SK-N-SH treated with all-trans-retinoic acid at 6 μM for 48 hours (cell line): ENCODE measurements around the gene UPB1.

Source experiments
- ATAC-seq: fragments of 200-7000 bp; cut with Tn5 transposase; 3 replicates; pipeline ENCODE4 v1.9.1; 2020; ENCODE audit warnings: mild to moderate bottlenecking, moderate library complexity
- ARNTL ChIP-seq: fragments of 450-650 bp; formaldehyde crosslinking; IDR thresholded peaks from 2 replicates; pipeline ENCODE4 v1.5.0; 2020; ENCODE audit warnings: low read depth, mild to moderate bottlenecking, moderate library complexity, borderline replicate concordance
- BACH2 ChIP-seq: fragments of 250-450 bp; sonication (Bioruptor Pico); IDR thresholded peaks from 2 replicates; pipeline ENCODE4 v1.9.0; 2021; ENCODE audit warnings: mild to moderate bottlenecking, borderline replicate concordance
- CSDC2 ChIP-seq: fragments of 250-450 bp; sonication (Bioruptor Pico); IDR thresholded peaks from 2 replicates; pipeline ENCODE4 v1.5.0; 2020; ENCODE audit warnings: mild to moderate bottlenecking, moderate library complexity
- ESRRG ChIP-seq: fragments of 250-450 bp; sonication (Bioruptor Pico); IDR thresholded peaks from 2 replicates; pipeline ENCODE4 v1.6.1; 2021; ENCODE audit warnings: mild to moderate bottlenecking
- GLIS3 ChIP-seq: fragments of 250-450 bp; sonication (Bioruptor Pico); IDR thresholded peaks from 2 replicates; pipeline ENCODE4 v1.5.0; 2020; ENCODE audit warnings: mild to moderate bottlenecking, moderate library complexity
- ISL1 ChIP-seq: fragments of 250-450 bp; sonication (Bioruptor Pico); IDR thresholded peaks from 2 replicates; pipeline ENCODE4 v2.1.2; 2022; ENCODE audit warnings: mild to moderate bottlenecking, moderate library complexity
- OSR1 ChIP-seq: fragments of 250-450 bp; sonication (Bioruptor Pico); IDR thresholded peaks from 2 replicates; pipeline ENCODE4 v1.8.0; 2022; ENCODE audit warnings: moderate library complexity, mild to moderate bottlenecking, inconsistent platforms
- PPARA ChIP-seq: fragments of 250-450 bp; sonication (Bioruptor Pico); IDR thresholded peaks from 2 replicates; pipeline ENCODE4 v1.5.0; 2020; ENCODE audit warnings: mild to moderate bottlenecking, borderline replicate concordance
- RARB ChIP-seq: fragments of 250-450 bp; sonication (Bioruptor Pico); IDR thresholded peaks from 2 replicates; pipeline ENCODE4 v1.8.0; 2021; ENCODE audit warnings: mild to moderate bottlenecking, moderate library complexity
- SNAI2 ChIP-seq: fragments of 250-450 bp; sonication (Bioruptor Pico); IDR thresholded peaks from 2 replicates; pipeline ENCODE4 v1.5.0; 2020; ENCODE audit warnings: mild to moderate bottlenecking, moderate library complexity
- TCF4 ChIP-seq: fragments of 250-450 bp; sonication (Bioruptor Pico); IDR thresholded peaks from 2 replicates; pipeline ENCODE4 v1.8.0; 2021; ENCODE audit warnings: mild to moderate bottlenecking, moderate library complexity, borderline replicate concordance
- TOX ChIP-seq: fragments of 250-450 bp; sonication (Bioruptor Pico); IDR thresholded peaks from 2 replicates; pipeline ENCODE4 v1.8.0; 2021; ENCODE audit warnings: mild to moderate bottlenecking, moderate library complexity, borderline replicate concordance
- ZC3H10 ChIP-seq: fragments of 250-450 bp; sonication (Bioruptor Pico); IDR thresholded peaks from 2 replicates; pipeline ENCODE4 v1.5.1; 2021; ENCODE audit warnings: mild to moderate bottlenecking, moderate library complexity
- ZFP3 ChIP-seq: fragments of 250-450 bp; sonication (Bioruptor Pico); IDR thresholded peaks from 2 replicates; pipeline ENCODE4 v1.5.0; 2020; ENCODE audit warnings: mild to moderate bottlenecking, moderate library complexity
- ZFP30 ChIP-seq: fragments of 450-650 bp; formaldehyde crosslinking; IDR thresholded peaks from 2 replicates; pipeline ENCODE4 v1.5.0; 2022; ENCODE audit warnings: mild to moderate bottlenecking, moderate library complexity
- ZNF565 ChIP-seq: fragments of 450-650 bp; formaldehyde crosslinking; conservative IDR thresholded peaks from 2 replicates; pipeline ENCODE4 v1.5.0; 2020; ENCODE audit warnings: low read depth, mild to moderate bottlenecking, moderate library complexity
- ZNF70 ChIP-seq: fragments of 450-650 bp; formaldehyde crosslinking; IDR thresholded peaks from 2 replicates; pipeline ENCODE4 v1.5.0; 2020; ENCODE audit warnings: mild to moderate bottlenecking, moderate library complexity
- TF ChIP-seq, protein P1 (sequence below): fragments of 250-450 bp; sonication (Bioruptor Pico); IDR thresholded peaks from 2 replicates; pipeline ENCODE4 v1.8.0; 2020; ENCODE audit warnings: mild to moderate bottlenecking, moderate library complexity, borderline replicate concordance
- TF ChIP-seq, protein P2 (sequence below): fragments of 250-450 bp; sonication (Bioruptor Pico); IDR thresholded peaks from 2 replicates; pipeline ENCODE4 v1.5.1; 2020; ENCODE audit warnings: low read depth, mild to moderate bottlenecking, moderate library complexity
- TF ChIP-seq, protein P3 (sequence below): fragments of 250-450 bp; sonication (Bioruptor Pico); IDR thresholded peaks from 2 replicates; pipeline ENCODE4 v1.5.0; 2020; ENCODE audit warnings: mild to moderate bottlenecking, moderate library complexity
- TF ChIP-seq, protein P4 (sequence below): fragments of 250-450 bp; sonication (Bioruptor Pico); IDR thresholded peaks from 2 replicates; pipeline ENCODE4 v1.5.1; 2021; ENCODE audit warnings: mild to moderate bottlenecking, moderate library complexity
- TF ChIP-seq, protein P5 (sequence below): fragments of 250-450 bp; sonication (Bioruptor Pico); IDR thresholded peaks from 2 replicates; pipeline ENCODE4 v1.8.0; 2021; ENCODE audit warnings: low read depth, mild to moderate bottlenecking, moderate library complexity, borderline replicate concordance

Gene UPB1

DNA sequence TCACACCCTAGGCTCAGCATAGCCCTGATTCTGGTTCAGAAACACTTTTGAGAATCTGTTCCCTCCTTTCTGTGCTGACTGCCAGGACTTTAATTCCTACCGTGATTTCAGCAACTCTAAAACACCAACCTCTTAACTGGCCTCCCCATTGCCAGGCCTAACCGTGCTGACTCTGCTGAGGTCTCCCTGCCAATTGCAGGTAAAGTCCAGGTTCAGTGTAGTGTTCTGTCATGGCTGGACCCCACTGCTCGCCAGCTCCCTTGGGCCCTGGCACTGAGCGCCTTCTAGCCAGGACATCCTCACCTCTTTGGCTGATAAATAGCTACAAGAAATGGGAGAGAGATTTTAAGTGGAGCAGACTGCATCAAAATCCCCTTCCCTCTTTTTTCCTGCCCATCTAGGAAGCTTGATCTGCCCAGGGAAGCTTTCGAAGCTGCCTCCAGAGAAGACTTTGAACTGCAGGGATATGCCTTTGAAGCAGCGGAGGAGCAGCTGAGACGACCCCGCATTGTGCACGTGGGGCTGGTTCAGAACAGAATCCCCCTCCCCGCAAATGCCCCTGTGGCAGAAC is 4.7 kb downstream of the UPB1 start:
- ATAC-seq, result no peak

DNA sequence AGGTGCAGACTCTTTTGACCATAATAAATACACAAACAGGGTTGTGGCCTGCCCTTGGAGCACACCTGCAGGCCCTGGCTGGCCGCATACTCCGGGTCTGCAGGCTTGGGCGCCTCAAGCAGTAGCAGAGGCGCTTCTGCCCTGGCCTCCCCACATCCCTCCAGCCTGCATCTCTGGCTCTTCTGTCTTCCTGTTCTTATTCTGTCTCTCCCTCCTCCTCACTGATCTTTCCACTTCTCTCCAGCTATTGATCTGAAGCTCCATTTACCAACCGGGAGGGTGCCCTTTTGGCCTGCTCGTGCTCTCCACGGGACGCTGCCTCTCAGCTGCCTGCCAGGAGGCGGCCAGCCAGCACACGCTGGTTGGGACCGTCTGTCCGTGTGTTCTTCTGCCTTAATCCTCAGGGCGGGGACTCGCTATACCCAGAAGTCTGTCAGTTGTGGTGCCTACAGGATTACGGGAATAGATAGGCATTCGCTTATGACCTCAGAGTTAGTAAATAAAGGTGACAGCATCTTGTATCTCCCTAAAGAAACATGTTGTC is 5.2 kb downstream of the UPB1 start:
- TF ChIP-seq GLIS3 (no peak), ZNF70 (CRISPR knock-in tag) (no peak), RARB (CRISPR knock-in tag) (no peak), ARNTL (CRISPR knock-in tag) (no peak), ZFP30 (CRISPR knock-in tag) (no peak), OSR1 (no peak)
- TF ChIP-seq, protein P1, sequence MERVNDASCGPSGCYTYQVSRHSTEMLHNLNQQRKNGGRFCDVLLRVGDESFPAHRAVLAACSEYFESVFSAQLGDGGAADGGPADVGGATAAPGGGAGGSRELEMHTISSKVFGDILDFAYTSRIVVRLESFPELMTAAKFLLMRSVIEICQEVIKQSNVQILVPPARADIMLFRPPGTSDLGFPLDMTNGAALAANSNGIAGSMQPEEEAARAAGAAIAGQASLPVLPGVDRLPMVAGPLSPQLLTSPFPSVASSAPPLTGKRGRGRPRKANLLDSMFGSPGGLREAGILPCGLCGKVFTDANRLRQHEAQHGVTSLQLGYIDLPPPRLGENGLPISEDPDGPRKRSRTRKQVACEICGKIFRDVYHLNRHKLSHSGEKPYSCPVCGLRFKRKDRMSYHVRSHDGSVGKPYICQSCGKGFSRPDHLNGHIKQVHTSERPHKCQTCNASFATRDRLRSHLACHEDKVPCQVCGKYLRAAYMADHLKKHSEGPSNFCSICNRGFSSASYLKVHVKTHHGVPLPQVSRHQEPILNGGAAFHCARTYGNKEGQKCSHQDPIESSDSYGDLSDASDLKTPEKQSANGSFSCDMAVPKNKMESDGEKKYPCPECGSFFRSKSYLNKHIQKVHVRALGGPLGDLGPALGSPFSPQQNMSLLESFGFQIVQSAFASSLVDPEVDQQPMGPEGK, result no peak
- no peak for ATAC-seq

More for the DNA sequence above, 4.7 kb downstream of the UPB1 start:
- TF ChIP-seq ZNF70 (CRISPR knock-in tag) (no peak), TCF4 (no peak), GLIS3 (no peak), ISL1 (no peak), ZNF565 (CRISPR knock-in tag) (no peak), BACH2 (CRISPR knock-in tag) (no peak), SNAI2 (CRISPR knock-in tag) (no peak), TOX (no peak), PPARA (no peak), ZFP30 (CRISPR knock-in tag) (no peak), RARB (CRISPR knock-in tag) (no peak), ARNTL (CRISPR knock-in tag) (no peak), ZFP3 (no peak), ZC3H10 (CRISPR knock-in tag) (no peak), ESRRG (no peak)
- TF ChIP-seq, protein P2, sequence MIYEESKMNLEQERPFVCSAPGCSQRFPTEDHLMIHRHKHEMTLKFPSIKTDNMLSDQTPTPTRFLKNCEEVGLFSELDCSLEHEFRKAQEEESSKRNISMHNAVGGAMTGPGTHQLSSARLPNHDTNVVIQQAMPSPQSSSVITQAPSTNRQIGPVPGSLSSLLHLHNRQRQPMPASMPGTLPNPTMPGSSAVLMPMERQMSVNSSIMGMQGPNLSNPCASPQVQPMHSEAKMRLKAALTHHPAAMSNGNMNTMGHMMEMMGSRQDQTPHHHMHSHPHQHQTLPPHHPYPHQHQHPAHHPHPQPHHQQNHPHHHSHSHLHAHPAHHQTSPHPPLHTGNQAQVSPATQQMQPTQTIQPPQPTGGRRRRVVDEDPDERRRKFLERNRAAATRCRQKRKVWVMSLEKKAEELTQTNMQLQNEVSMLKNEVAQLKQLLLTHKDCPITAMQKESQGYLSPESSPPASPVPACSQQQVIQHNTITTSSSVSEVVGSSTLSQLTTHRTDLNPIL, result no peak
- TF ChIP-seq, protein P3, sequence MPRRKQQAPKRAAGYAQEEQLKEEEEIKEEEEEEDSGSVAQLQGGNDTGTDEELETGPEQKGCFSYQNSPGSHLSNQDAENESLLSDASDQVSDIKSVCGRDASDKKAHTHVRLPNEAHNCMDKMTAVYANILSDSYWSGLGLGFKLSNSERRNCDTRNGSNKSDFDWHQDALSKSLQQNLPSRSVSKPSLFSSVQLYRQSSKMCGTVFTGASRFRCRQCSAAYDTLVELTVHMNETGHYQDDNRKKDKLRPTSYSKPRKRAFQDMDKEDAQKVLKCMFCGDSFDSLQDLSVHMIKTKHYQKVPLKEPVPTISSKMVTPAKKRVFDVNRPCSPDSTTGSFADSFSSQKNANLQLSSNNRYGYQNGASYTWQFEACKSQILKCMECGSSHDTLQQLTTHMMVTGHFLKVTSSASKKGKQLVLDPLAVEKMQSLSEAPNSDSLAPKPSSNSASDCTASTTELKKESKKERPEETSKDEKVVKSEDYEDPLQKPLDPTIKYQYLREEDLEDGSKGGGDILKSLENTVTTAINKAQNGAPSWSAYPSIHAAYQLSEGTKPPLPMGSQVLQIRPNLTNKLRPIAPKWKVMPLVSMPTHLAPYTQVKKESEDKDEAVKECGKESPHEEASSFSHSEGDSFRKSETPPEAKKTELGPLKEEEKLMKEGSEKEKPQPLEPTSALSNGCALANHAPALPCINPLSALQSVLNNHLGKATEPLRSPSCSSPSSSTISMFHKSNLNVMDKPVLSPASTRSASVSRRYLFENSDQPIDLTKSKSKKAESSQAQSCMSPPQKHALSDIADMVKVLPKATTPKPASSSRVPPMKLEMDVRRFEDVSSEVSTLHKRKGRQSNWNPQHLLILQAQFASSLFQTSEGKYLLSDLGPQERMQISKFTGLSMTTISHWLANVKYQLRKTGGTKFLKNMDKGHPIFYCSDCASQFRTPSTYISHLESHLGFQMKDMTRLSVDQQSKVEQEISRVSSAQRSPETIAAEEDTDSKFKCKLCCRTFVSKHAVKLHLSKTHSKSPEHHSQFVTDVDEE, result no peak
- TF ChIP-seq, protein P4, sequence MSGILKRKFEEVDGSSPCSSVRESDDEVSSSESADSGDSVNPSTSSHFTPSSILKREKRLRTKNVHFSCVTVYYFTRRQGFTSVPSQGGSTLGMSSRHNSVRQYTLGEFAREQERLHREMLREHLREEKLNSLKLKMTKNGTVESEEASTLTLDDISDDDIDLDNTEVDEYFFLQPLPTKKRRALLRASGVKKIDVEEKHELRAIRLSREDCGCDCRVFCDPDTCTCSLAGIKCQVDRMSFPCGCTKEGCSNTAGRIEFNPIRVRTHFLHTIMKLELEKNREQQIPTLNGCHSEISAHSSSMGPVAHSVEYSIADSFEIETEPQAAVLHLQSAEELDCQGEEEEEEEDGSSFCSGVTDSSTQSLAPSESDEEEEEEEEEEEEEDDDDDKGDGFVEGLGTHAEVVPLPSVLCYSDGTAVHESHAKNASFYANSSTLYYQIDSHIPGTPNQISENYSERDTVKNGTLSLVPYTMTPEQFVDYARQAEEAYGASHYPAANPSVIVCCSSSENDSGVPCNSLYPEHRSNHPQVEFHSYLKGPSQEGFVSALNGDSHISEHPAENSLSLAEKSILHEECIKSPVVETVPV (CRISPR knock-in tag), result no peak
- TF ChIP-seq, protein P1, result no peak

DNA sequence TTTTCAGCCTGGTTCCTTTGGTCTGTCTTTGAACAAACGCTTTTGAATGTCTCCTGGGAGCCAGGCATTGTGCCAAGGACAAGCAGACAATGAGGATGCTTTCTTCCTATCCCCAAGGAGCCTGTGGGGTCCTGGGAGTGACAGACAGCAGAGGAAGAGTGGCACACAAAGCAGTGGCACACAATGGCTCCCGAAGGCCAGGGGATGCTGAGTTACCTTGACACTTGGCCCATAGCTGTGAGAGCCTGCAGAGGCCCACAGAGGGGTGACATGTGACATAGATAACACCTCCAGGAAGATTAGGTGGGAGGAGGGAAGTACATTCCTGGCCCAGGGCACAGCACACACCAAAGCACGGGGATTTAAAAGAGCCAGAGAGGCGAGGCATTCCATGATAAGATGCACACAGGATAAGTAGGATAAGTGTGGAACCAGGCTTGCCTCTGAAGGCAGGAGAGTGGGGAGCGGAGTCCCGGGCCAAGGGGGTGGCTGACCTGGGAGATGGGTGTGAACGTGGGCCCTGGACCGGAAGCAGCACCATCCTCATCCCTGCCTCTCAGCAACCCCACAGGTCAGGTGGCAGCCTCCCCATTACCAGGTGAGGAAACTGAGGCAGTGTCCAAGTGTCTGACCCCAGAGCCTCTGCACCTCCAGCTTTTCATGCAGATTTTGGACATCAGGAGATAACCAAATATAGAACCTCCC is 6.3 kb downstream of the UPB1 start:
- ATAC-seq, result no peak
- TF ChIP-seq, protein P4 (CRISPR knock-in tag), result no peak
- TF ChIP-seq BACH2 (CRISPR knock-in tag), result no peak
- TF ChIP-seq, protein P5, sequence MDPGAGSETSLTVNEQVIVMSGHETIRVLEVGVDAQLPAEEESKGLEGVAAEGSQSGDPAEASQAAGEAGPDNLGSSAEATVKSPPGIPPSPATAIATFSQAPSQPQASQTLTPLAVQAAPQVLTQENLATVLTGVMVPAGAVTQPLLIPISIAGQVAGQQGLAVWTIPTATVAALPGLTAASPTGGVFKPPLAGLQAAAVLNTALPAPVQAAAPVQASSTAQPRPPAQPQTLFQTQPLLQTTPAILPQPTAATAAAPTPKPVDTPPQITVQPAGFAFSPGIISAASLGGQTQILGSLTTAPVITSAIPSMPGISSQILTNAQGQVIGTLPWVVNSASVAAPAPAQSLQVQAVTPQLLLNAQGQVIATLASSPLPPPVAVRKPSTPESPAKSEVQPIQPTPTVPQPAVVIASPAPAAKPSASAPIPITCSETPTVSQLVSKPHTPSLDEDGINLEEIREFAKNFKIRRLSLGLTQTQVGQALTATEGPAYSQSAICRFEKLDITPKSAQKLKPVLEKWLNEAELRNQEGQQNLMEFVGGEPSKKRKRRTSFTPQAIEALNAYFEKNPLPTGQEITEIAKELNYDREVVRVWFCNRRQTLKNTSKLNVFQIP (CRISPR knock-in tag), result no peak
- TF ChIP-seq CSDC2 (CRISPR knock-in tag), result no peak
- TF ChIP-seq ZFP30 (CRISPR knock-in tag), result no peak
- no peak for TF ChIP-seq ISL1
- no peak for TF ChIP-seq ZFP3
- no peak for TF ChIP-seq ZC3H10 (CRISPR knock-in tag)
- TF ChIP-seq, all 23 proteins: peak for 0
